GM04503 (cell line): ENCODE data around the gene TP53BP2.
"Not testable (repeated sequence)": the region's sequence is repeated elsewhere in the genome, so short reads cannot be mapped to it uniquely, and the experiment has no call there.

Source experiments
- DNase-seq: peaks from one replicate; pipeline ENCODE4 v3.0.0-alpha.2; 2012; ENCODE audit warnings: low read depth

The TP53BP2 gene

DNA sequence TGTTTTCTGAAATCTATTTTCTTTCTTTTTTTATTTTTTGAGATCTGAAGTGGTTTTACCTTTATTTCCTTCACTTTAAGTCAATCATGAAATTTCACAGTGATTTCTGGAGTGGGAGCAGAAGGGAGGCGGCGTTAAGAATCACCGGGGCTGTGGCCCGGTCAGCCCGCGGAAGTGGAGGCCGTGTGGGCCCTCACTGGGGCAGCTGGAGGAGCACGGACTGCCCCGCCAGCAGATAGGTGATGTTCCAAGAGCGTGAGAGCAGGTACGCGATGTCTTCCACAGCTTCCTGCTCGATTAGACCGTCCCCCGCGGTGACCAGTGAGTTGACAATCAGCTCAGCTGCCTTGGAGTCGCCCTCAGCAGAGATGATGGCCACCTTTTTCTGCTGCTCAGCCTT lies 10.6 kb upstream of the TP53BP2 start:
- no peak for DNase-seq

- no peak for DNase-seq
These were observed 8.0 kb upstream of the TP53BP2 start for GRCh38 chr1:223853748-223854147.

- DNase-seq: no peak
These were observed 7.5 kb upstream of the TP53BP2 start for GRCh38 chr1:223853275-223853674.

DNA sequence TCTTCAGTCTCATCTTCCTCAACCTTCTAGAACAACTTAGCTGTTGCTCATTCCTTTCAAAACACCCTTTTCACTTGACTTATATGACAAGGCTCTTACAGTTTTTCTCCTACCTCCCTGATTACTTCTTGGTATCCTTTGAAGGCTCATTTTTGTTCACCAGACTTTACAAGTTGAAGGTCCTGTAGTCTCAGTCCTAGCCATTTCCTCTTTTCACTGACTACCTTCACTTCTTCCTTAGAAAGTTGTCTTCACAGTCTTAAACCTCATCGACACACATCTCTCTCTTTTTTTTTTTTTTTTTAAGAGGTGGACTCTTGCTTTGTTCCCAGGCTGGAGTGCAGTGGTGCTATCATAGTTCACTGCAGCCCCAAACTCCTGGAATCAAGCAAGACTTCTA lies 6.6 kb upstream of the TP53BP2 start:
- no peak for DNase-seq

DNA sequence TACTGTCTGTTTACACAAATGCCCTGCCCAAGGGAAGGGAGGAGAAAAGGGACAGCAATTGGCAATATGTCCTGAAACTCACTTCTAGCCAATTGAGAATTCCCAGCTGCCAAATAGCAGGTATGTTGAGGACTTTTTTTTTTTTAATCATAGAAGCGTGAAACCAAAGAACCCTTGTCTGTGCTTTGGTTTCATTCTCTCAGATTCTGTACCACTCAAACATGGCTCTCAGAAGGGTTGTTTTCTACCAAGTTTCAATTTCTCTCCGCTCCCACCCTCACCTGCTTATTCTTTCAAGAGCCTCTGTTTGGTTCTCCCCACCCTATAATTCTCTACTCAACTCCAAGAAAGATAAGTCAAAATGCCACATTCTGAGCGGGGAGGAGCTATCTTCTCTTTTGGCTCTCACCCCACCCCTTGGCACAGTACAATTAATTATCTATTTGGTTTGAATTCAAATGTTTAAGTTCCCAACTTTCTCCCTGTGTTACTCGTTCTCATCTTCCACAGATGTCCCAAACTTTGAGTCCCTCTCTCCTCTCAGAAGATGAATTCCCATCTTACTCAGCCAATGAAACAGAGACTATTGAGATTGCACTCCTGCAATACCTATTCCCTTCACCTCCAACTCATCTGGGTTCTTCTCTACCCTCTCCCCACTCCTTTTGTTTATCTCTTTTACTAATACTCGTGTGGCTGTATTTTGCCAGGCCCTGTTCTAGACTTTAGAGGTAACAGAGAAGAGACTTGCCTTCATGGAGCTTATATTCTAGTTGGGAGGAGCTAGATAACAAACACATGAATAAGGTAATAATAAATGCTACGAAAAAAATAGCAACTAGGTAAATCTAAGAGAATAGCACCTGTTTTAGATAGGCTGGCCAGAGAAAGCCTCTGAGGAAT lies 3.9 kb upstream of the TP53BP2 start:
- DNase-seq: no peak

DNA sequence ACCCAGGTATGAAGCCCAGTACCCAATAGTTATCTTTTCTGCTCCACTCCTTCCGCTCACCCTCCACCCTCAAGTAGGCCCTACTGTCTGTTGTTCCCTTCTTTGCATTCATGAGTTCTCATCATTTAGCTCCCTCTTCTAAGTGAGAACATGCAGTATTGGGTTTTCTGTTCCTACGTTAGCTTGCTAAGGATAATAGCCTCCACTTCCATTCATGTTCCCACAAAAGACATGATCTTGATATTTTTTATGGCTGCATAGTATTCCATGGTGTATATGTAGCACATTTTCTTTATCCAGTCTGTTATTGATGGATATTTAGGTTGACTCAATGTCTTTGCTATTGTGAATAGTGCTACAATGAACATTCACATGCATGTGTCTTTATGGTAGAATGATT lies 2.8 kb upstream of the TP53BP2 start:
- no peak for DNase-seq

- DNase-seq: no peak
These were observed 2.1 kb upstream of the TP53BP2 start for GRCh38 chr1:223847781-223848345.

GRCh38 chr1:223845037-223845809 lies 524 bp downstream of the TP53BP2 start:
- peak; percentile 15 for DNase-seq

GRCh38 chr1:223844787-223845036 lies 1.0 kb downstream of the TP53BP2 start:
- DNase-seq: no peak

DNA sequence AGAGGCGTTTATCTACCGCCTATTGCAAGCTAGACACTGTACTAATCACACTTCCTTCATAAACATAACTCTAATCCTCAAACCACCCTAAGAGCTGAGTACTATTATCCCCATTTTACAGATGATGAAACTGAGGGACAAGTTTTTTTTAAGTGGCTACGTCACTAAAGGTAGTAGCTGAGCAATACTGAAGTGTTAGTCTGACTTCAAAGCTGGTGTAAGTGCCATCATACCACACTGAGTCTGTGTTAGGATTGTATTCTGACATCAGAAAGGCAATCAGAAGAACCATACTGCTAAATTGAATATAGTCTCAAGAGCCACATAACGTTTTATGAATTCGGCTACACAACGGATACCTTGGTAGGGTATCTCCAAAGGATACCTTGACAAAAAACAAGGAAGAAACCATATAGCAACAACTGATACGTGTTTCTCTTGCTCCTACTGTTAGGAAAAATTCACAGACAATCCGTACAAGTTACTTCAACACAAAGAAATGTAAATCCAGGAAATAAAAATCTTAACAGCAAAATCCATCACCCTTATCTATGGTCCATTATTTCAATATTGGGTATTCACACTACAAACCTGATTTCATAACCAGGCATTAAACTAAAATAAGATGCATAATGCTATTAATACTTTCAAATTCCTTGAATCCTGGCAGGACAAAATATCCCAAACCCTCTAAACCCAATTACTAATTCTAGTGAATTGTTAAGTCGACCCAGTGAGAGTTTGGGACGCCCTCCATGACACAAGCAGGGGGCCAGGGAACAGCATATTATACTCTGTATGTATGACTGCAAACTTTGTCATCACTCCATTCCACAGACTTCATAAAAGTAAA lies 1.6 kb downstream of the TP53BP2 start:
- no peak for DNase-seq

- DNase-seq: no peak
These were observed 3.0 kb downstream of the TP53BP2 start for GRCh38 chr1:223842784-223843183.

DNA sequence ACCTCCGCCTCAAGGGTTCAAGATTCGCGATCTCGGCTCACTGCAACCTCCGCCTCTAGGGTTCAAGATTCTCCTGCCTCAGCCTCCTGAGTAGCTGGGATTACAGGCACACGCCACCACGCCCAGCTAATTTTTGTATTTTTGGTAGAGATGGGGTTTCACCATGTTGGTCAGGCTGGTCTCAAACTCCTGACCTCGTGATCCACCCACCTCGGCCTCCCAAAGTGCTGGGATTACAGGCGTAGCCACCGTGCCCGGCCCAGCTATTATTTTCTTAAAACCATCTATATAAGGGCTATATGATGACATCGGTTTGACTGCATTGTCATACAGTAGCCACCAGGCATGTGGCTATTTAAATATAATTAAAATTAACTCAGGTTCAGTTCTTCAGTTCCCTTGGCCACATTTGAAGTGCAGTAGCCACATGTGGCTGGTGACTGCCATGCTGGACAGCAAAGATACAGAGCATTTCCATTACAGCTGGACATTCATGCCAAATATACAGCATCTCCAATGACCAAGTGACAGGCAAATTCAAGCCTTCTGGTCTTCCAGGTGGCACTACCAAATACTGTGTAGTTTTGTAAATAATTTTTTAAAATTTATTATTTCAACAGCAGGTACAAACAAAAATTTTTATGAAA lies 3.6 kb downstream of the TP53BP2 start:
- DNase-seq: not testable (repeated sequence)

DNA sequence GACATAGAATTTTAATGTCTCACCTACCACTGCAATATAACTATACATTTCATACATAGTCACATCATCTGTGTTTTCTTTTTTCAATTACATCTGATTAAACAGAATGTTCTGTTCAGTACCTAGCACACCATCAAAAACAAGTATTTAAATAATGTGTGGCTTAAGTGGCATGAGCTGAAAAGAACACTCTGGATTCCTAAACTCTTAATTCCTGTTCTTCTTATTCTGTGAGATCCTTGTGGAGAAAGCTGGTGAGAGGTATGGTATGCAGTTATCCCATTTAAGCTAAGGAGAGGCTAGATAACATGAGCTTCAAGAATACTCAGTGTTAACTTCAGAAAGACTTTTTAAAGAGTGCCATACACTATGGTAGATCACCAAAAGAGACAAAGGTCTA lies 5.5 kb downstream of the TP53BP2 start:
- DNase-seq: no peak

DNA sequence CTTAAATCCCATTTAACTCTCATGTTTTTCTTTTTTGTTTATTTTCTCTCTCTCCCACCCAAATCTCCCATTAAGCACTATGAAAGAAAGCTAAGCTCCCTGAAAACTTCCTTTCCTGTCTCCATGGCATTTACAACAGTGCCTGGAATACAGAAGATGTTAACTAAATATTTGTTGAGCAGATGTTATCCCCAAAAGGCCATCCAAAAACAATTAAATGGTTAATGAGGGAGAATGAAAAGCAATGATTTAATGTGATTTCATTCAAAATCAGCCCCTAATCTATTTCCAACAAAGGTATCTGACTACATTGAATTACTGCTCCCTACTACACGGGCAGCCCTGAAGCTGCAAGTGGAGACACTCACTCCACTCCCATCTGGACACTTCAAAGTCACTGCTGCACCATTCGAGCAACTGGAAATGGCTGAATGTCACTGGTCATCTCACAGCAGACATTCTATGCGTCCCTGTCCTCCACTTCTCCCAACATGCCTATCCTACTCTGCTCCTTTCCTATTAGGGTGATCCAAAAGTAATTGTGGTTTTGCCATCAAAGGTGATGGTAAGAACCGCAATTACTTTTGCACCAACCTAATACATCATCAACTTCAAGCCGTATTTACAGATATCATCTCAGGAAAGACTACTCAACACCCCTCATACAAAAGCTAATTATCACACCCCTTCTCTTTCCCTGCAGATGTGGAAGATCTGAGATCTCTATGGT lies 7.5 kb downstream of the TP53BP2 start:
- DNase-seq: no peak

- DNase-seq: no peak
These were observed 8.1 kb downstream of the TP53BP2 start for GRCh38 chr1:223837687-223838086.

DNA sequence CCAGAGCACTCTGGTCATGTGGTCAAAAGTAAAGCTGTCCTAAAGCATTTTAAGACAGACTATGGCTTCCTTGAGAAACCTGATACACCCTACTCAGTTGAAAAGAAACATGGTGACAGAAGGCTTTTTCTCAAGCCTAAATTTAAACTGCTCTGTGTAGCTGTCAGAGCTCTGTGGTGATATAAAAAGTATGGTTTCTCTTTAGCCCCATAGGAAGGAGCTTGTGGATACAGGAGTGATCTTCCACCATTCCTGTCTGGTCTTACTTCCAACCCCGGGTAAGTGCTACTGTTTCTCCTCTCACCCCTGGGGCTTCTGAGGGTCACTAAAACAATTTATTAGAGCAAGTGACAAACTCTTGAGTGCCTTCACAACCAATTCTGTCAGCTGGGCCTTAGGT lies 8.5 kb downstream of the TP53BP2 start:
- DNase-seq: no peak

DNA sequence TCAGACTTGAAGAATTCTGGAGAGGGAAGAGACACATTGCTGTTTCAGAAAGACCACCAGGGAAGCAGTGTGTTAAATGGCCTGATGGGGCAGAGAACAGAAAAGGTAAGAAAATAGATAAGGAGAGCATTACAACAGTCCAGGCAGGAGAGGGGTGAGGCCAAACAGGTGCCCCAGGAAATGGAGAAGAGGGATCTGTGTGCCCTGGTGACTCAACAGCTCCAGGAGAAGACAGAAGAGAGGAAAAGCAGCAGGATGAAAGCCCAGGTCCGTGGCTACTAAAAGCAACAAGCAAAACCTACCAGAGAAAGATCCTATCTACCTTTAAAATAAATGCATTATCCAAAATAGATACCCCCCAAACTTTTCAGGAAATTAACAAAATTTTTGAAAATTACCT lies 9.2 kb downstream of the TP53BP2 start:
- DNase-seq: no peak

DNA sequence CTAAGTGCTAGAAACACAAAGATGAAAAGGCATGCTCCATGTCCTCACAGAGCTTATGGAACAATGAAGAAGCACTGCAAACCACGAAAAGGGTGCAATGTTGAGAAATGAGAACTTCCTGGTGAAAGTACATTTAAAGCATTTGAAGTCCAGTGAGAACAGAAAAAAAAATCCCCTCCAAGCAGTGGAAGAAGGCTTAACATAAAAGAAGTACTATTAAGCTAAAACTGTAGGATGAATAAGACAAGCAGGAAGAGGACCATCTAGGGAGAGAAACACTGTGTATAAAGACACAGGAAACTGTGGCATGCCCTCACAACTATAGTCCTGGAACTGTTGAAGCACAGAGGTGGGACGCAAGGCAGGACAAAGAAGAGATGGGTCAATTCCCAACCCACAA lies 10.0 kb downstream of the TP53BP2 start:
- DNase-seq: no peak

DNA sequence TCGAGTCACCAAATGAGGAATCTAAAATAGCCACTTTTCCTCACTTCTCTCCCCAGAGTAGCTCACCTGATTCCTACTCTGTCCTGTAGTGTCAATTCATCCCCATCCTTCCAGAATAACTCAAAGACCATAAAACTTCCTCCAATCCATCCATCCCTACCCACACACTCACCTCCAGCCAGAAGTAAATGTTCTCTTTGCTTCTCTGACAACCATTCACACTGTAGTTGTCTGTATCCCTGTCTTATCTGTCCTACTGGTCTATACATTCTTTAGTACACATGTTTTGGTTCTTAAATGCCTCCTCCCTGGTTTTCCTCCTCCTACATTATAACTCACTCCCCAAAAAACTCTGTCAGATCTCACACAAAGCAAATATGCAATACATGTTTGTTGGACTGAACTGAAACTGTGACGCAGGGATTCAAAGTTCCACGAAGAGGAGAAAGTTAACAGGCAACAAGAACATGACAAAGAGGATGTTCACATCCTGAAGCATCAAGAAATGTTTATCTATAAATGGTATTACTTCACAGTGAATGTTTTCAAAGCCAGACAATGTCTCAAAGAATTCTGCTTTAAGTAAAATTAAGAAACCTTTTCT lies 11.0 kb downstream of the TP53BP2 start:
- peak; percentile 26 for DNase-seq

- no peak for DNase-seq
These were observed 11.8 kb downstream of the TP53BP2 start for GRCh38 chr1:223833948-223834347.

DNA sequence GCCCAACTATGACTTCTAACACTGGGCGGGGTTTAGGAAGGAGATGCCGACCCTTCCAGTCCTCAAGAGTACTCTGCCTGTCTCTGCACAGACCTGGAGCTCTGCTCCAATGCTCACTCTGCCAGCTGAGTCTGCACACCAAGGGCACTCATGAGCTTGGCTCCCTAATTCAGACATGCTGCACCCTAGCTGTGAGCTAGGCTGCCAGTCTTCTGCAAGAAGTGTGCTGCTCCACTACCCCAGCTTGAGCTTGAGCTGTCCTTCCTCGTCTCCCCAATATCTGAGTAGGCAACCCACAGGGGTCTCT lies 13.2 kb downstream of the TP53BP2 start:
- DNase-seq: no peak
